Panc1 (cell line): Measurements from ENCODE around the gene KDM3B. TPM values are rescaled to one million over a fixed set of nuclear protein-coding genes. Genes with fewer than 3 reads are reported as not detected.

Experiments
- ATAC-seq: fragments of 200-7000 bp; cut with Tn5 transposase; 2 replicates; pipeline ENCODE4 v1.9.1; 2020; ENCODE audit warnings: mild to moderate bottlenecking, moderate library complexity
- BruUV-seq: library from RNA; stranded (reverse); fragments of 400-500 nt; replicated peaks from 2 replicates; lab custom pipeline; 2021; lab: Mats Ljungman, UMichigan
- CTCF ChIA-PET: fragments of 300-600 bp; sonication (Branson Sonifier 250); formaldehyde crosslinking; loops from one replicate; lab custom pipeline; 2022; ENCODE audit warnings: antibody characterized with exemption; lab: Charles Lee
- POLR2A ChIA-PET: fragments of 300-600 bp; sonication (Branson Sonifier 250); formaldehyde crosslinking; loops from one replicate; lab custom pipeline; 2022; ENCODE audit warnings: antibody characterized with exemption; lab: Charles Lee
- DNase-seq: peaks from one replicate; pipeline ENCODE4 v3.0.0-alpha.2; 2010; ENCODE audit warnings: low read depth, low spot score
- H3K27ac ChIP-seq: 2 replicates; pipeline ENCODE4 v1.5.1; 2011; ENCODE audit warnings: mild to moderate bottlenecking, low read length, inconsistent platforms
- H3K27me3 ChIP-seq: fragments of 200-500 bp; sonication (Bioruptor generic); 2 replicates; pipeline ENCODE4 v1.6.0; 2014; ENCODE audit warnings: low read length, inconsistent platforms; ENCODE audit not compliant: control insufficient read depth, insufficient read depth
- H3K36me3 ChIP-seq: fragments of 200-500 bp; sonication (Bioruptor generic); 2 replicates; pipeline ENCODE4 v1.5.1; 2014; ENCODE audit warnings: inconsistent platforms, mild to moderate bottlenecking, low read length, moderate library complexity; ENCODE audit not compliant: control insufficient read depth, insufficient read depth
- H3K4me1 ChIP-seq: 2 replicates; pipeline ENCODE4 v1.5.1; 2011; ENCODE audit warnings: inconsistent platforms, mild to moderate bottlenecking, low read length, moderate library complexity; ENCODE audit not compliant: control insufficient read depth, insufficient read depth
- H3K4me3 ChIP-seq, 2 experiments: 2 replicates each; pipeline ENCODE4 v1.5.1; 2011 to 2012; ENCODE audit warnings: low read depth in 2 of 2, low read length in 2 of 2, mild to moderate bottlenecking in 2 of 2, inconsistent platforms in 1 of 2, moderate library complexity in 1 of 2
- H3K9me3 ChIP-seq: fragments of 200-500 bp; sonication (Bioruptor generic); 2 replicates; pipeline ENCODE4 v1.5.1; 2014; ENCODE audit warnings: low read depth, mild to moderate bottlenecking, inconsistent platforms, low read length, moderate library complexity; ENCODE audit not compliant: control insufficient read depth, insufficient read depth
- POLR2AphosphoS5 ChIP-seq: IDR thresholded peaks from 2 replicates; pipeline ENCODE4 v1.6.1; 2012; ENCODE audit warnings: mild to moderate bottlenecking, low read depth, low read length, moderate library complexity
- REST ChIP-seq, 2 experiments: IDR thresholded peaks; 2 replicates each; pipeline ENCODE4 v1.6.1; 2011 to 2012; ENCODE audit warnings: low read depth in 2 of 2, control low read depth in 1 of 2, low read length in 1 of 2, mild to moderate bottlenecking in 1 of 2, moderate library complexity in 1 of 2; ENCODE audit not compliant: insufficient read depth in 1 of 2
- SIN3A ChIP-seq: IDR thresholded peaks from 2 replicates; pipeline ENCODE4 v1.6.1; 2012; ENCODE audit warnings: low read depth, mild to moderate bottlenecking, low read length, moderate library complexity, borderline replicate concordance; ENCODE audit not compliant: insufficient read depth
- TCF7L2 ChIP-seq: IDR thresholded peaks from 2 replicates; pipeline ENCODE4 v1.6.1; 2011; ENCODE audit warnings: mild to moderate bottlenecking, low read depth, low read length, inconsistent platforms
- in situ Hi-C: cut with HindIII; loops from 2 replicates; pipeline ENCODE4 v1.10.0; 2016; ENCODE audit warnings: low sequenced_read_pairs, low pct_unique_long_range_greater_than_20kb
- intact Hi-C: fragments of 100-400 bp; cut with micrococcal nuclease; formaldehyde crosslinking; loops from one replicate; pipeline ENCODE4 v1.10.0; 2022; ENCODE audit not compliant: unreplicated experiment
- total RNA-seq: library from RNA; stranded (reverse); gene quantifications from one replicate; pipeline ENCODE4 v1.2.1, GENCODE V29; 2021; ENCODE audit not compliant: unreplicated experiment
- TF ChIP-seq, protein P1 (sequence below): fragments of 450-650 bp; IDR thresholded peaks from 2 replicates; pipeline ENCODE4 v1.5.1; 2017; ENCODE audit warnings: mild to moderate bottlenecking

KDM3B gene
- total RNA-seq, 1 experiment from 2014 or later = 65.0 TPM

DNA sequence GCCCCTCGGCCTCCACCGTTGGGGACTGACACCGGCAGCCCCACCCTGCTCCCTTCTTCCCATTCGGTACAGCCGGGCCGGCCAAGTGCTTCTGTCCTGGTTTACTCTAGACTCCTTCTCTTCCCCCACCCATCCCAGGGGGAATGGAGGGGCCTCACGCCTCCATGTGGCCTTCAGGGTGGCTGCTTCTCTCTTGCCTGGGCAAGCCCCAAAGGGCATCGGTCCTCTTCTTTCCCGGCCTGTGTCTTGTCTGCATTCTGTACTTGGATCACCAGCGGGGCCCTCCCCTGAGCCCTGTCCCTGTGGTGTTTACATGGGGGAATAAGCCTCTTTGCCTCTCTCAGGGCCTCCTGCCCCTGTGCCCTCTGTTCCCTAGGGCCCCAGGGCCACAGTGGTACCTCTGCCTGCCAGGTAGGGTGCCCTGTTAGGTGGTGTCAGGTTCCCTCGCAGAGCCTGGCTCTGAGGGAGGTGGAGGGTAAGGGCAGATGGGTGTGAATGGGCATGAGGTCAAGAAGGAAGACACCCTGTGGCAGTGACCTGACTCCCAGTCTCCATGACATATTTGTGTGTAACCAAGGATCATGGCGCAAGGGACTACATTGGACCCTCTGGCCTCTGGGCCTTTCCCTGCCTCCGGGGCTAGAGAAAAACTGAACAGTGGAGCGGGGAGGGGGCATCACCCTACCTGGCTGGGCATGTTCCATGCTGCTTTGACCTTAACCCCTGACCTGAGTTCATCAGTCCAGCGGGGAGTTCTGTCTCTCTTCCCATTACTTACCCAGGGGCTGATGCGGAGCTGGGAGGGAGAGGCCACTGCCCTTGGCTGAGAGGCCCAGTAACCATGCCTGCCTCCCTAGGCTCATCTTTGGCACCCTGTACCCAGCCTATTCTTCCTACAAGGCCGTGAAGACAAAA lies 87.9 kb downstream of the KDM3B start:
- TF ChIP-seq, protein P1, sequence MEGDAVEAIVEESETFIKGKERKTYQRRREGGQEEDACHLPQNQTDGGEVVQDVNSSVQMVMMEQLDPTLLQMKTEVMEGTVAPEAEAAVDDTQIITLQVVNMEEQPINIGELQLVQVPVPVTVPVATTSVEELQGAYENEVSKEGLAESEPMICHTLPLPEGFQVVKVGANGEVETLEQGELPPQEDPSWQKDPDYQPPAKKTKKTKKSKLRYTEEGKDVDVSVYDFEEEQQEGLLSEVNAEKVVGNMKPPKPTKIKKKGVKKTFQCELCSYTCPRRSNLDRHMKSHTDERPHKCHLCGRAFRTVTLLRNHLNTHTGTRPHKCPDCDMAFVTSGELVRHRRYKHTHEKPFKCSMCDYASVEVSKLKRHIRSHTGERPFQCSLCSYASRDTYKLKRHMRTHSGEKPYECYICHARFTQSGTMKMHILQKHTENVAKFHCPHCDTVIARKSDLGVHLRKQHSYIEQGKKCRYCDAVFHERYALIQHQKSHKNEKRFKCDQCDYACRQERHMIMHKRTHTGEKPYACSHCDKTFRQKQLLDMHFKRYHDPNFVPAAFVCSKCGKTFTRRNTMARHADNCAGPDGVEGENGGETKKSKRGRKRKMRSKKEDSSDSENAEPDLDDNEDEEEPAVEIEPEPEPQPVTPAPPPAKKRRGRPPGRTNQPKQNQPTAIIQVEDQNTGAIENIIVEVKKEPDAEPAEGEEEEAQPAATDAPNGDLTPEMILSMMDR = no peak
- TF ChIP-seq TCF7L2 (no peak), SIN3A (no peak), REST (IDR thresholded peaks at IDR 0.05; ENCODE audit: insufficient read depth in 1 of 2, low read depth in 2 of 2, low read length in 1 of 2) (no peak), POLR2AphosphoS5 (no peak)
- no peak for ATAC-seq
- Histone ChIP-seq H3K27me3 (no peaks in the 10 kb centered on the region), H3K36me3 (peaks cover 5% of the 10 kb centered on the region), H3K27ac (no peak overlapping the region), H3K9me3 (no peaks in the 10 kb centered on the region), H3K4me3 (no peak overlapping the region; a peak in 1 of 4 replicates), H3K4me1 (peaks cover 4% of the 10 kb centered on the region; the same call in 1 of the 2 replicates)
- POLR2A ChIA-PET = no interaction called here
- in situ Hi-C loops = no loop called here
- CTCF ChIA-PET = no interaction called here
- intact Hi-C loops = no loop called here
- BruUV-seq = no TSS peak
- no peak for DNase-seq

DNA sequence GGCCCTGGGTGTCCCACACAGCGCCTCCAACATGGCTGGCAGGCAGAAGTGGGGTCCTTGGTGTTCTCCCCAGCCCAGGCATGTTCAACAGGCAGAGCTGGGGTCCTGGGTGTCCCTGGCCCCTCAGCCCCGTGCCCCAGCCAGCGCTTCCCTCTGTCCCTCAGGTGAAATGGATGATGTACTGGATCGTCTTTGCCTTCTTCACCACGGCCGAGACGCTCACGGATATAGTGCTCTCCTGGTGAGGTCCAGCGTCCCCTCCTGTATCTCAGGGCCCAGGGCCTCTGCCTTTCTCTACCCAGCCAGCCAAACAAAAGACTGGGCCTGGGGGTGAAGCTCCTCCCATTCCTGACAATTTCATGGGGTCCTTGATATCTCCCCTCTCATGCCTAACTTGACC lies 88.7 kb downstream of the KDM3B start:
- no peak for DNase-seq
- ATAC-seq = no peak
- intact Hi-C loops = no loop called here
- Histone ChIP-seq H3K27ac (no peak overlapping the region), H3K27me3 (no peaks in the 10 kb centered on the region), H3K4me3 (no peak overlapping the region), H3K4me1 (peaks cover 4% of the 10 kb centered on the region; the same call in 1 of the 2 replicates), H3K9me3 (no peaks in the 10 kb centered on the region), H3K36me3 (peaks cover under 1% of the 10 kb centered on the region; the same call in 1 of the 2 replicates)
- ChIA-PET CTCF (no interaction called here), POLR2A (interaction anchor here (0.7 kb wide), 2 partner anchors 51 to 192 kb away, joined by 3 to 4 read pairs; no protein-coding TSS in a partner anchor)
- in situ Hi-C loops = no loop called here
- TF ChIP-seq POLR2AphosphoS5 = no peak
- no peak for TF ChIP-seq SIN3A
- TF ChIP-seq, protein P1 = no peak
- TF ChIP-seq TCF7L2 = no peak
- TF ChIP-seq REST (IDR thresholded peaks at IDR 0.05; ENCODE audit: insufficient read depth in 1 of 2, low read depth in 2 of 2, low read length in 1 of 2) = no peak
- no TSS peak for BruUV-seq
